Nephron (organoid): ENCODE results near the gene DHCR7.

ENCODE experiments used
- H3K27ac Mint-ChIP-seq, 3 experiments: 2 replicates each; pipeline ENCODE4 v1.8.0; 2020; ENCODE audit warnings: mixed read lengths in 3 of 3, mild to moderate bottlenecking in 2 of 3, moderate library complexity in 1 of 3
- H3K27me3 Mint-ChIP-seq: 2 replicates; pipeline ENCODE4 v1.8.0; 2021; ENCODE audit warnings: low read depth, mild to moderate bottlenecking, moderate library complexity, mixed read lengths
- H3K36me3 Mint-ChIP-seq: 2 replicates; pipeline ENCODE4 v1.8.0; 2020; ENCODE audit warnings: low read depth, mixed read lengths
- H3K4me1 Mint-ChIP-seq: 2 replicates; pipeline ENCODE4 v1.8.0; 2020; ENCODE audit warnings: mixed read lengths
- H3K4me3 Mint-ChIP-seq, 3 experiments: 2 replicates each; pipeline ENCODE4 v1.8.0; 2020; ENCODE audit warnings: mild to moderate bottlenecking in 3 of 3, mixed read lengths in 3 of 3, moderate library complexity in 2 of 3
- H3K9me3 Mint-ChIP-seq: 2 replicates; pipeline ENCODE4 v1.8.0; 2020; ENCODE audit warnings: mixed read lengths
- CTCF ChIP-seq, 3 experiments: fragments of 200-600 bp; sonication (generic); IDR thresholded peaks; one replicate each; pipeline ENCODE4 v1.5.0; 2021; ENCODE audit warnings: antibody characterized with exemption in 3 of 3; ENCODE audit not compliant: unreplicated experiment in 3 of 3

Gene DHCR7

DNA sequence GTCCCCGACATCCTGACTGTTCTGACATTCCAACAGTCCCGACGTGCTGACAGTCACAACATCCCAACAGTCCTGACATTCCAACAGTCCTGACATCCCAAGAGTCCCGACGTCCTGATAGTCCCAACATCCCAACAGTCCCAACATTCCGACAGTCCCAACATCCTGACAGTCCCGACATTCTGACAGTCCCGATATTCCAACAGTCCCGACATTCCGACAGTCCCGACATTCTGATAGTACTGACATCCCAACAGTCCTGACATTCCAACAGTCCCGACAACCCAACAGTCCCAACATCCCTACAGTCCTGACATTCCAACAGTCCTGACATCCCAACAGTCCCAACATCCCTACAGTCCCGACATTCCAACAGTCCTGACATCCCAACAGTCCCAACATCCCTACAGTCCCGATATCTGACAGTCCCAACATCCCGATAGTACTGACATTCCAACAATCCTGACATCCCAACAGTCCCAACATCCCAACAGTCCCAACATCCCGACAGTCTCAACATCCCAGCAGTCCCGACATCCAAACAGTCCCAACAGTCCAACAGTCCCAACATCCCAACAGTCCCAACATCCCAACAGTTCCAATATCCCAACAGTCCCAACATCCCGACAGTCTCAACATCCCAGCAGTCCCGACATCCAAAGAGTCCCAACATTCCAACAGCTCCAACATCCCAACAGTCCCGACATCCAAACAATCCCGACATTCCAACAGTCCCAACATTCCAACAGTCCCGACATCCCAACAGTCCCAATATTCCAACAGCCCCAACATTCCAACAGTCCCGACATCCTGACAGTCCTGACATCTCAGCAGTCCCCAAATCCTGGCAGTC, 60.2 kb downstream of the DHCR7 start:
- Mint-ChIP-seq H3K27ac (no peak overlapping the region), H3K27me3 (peaks cover 37% of the 10 kb centered on the region), H3K4me1 (peaks cover 28% of the 10 kb centered on the region), H3K36me3 (no peaks in the 10 kb centered on the region), H3K9me3 (peaks cover 10% of the 10 kb centered on the region), H3K4me3 (no peak overlapping the region)
- TF ChIP-seq CTCF (IDR thresholded peaks at IDR 0.05; ENCODE audit: unreplicated experiment in 3 of 3) = no peak

GRCh38 chr11:71387200-71387599, 61.0 kb downstream of the DHCR7 start:
- Mint-ChIP-seq H3K9me3 (peaks cover 10% of the 10 kb centered on the region), H3K36me3 (no peaks in the 10 kb centered on the region), H3K4me1 (peaks cover 22% of the 10 kb centered on the region), H3K27ac (no peak overlapping the region), H3K4me3 (no peak overlapping the region), H3K27me3 (peaks cover 38% of the 10 kb centered on the region)
- no peak for TF ChIP-seq CTCF (IDR thresholded peaks at IDR 0.05; ENCODE audit: unreplicated experiment in 3 of 3)

- H3K27me3 Mint-ChIP-seq = peaks cover 39% of the 10 kb centered on the region
- H3K4me1 Mint-ChIP-seq = peaks cover 12% of the 10 kb centered on the region
- H3K9me3 Mint-ChIP-seq = peaks cover 12% of the 10 kb centered on the region
- H3K27ac Mint-ChIP-seq = peak overlapping the region in 1 of 3 experiments; percentile 6
- H3K36me3 Mint-ChIP-seq = no peaks in the 10 kb centered on the region
- H3K4me3 Mint-ChIP-seq = no peak overlapping the region
- TF ChIP-seq CTCF (IDR thresholded peaks at IDR 0.05; ENCODE audit: unreplicated experiment in 3 of 3) = no peak
Measured at GRCh38 chr11:71386202-71386601, 62.0 kb downstream of the DHCR7 start.

- Mint-ChIP-seq H3K36me3 (no peaks in the 10 kb centered on the region), H3K9me3 (peaks cover 17% of the 10 kb centered on the region), H3K27me3 (peaks cover 39% of the 10 kb centered on the region), H3K4me1 (peaks cover 4% of the 10 kb centered on the region), H3K4me3 (no peak overlapping the region), H3K27ac (no peak overlapping the region)
- no peak for TF ChIP-seq CTCF (IDR thresholded peaks at IDR 0.05; ENCODE audit: unreplicated experiment in 3 of 3)
Measured at GRCh38 chr11:71385091-71385490, 63.1 kb downstream of the DHCR7 start.

- H3K4me1 Mint-ChIP-seq = no peaks in the 10 kb centered on the region
- H3K27ac Mint-ChIP-seq = no peak overlapping the region
- H3K27me3 Mint-ChIP-seq = peaks cover 36% of the 10 kb centered on the region
- H3K4me3 Mint-ChIP-seq = no peak overlapping the region
- H3K36me3 Mint-ChIP-seq = no peaks in the 10 kb centered on the region
- peaks cover 17% of the 10 kb centered on the region for H3K9me3 Mint-ChIP-seq
- TF ChIP-seq CTCF (IDR thresholded peaks at IDR 0.05; ENCODE audit: unreplicated experiment in 3 of 3) = no peak
Measured at GRCh38 chr11:71384561-71384960, 63.6 kb downstream of the DHCR7 start.
